Progenitor cell of endocrine pancreas (in vitro differentiated cells): ENCODE measurements around the gene C2CD4A. TPM values are rescaled to one million over a fixed set of nuclear protein-coding genes. Genes with fewer than 3 reads are reported as not detected.

Source experiments
- DNase-seq: peaks from one replicate; pipeline ENCODE4 v3.0.0; 2021; ENCODE audit warnings: low spot score; ENCODE audit not compliant: unreplicated experiment
- H3K27ac Mint-ChIP-seq: 2 replicates; pipeline ENCODE4 v1.8.0; 2021; ENCODE audit warnings: mild to moderate bottlenecking, moderate library complexity, mixed read lengths
- H3K27me3 Mint-ChIP-seq: 2 replicates; pipeline ENCODE4 v1.8.0; 2021; ENCODE audit warnings: mixed read lengths
- H3K36me3 Mint-ChIP-seq: 2 replicates; pipeline ENCODE4 v1.8.0; 2022; ENCODE audit warnings: mixed read lengths; ENCODE audit not compliant: insufficient read depth
- H3K4me1 Mint-ChIP-seq: 2 replicates; pipeline ENCODE4 v1.8.0; 2021; ENCODE audit warnings: low read depth, mixed read lengths
- H3K4me3 Mint-ChIP-seq: 2 replicates; pipeline ENCODE4 v1.8.0; 2021; ENCODE audit warnings: low read depth, mild to moderate bottlenecking, moderate library complexity, mixed read lengths
- H3K9me3 Mint-ChIP-seq: 2 replicates; pipeline ENCODE4 v1.8.0; 2021; ENCODE audit warnings: low read depth, mixed read lengths
- total RNA-seq: library from RNA; stranded (reverse); gene quantifications from 2 replicates; pipeline ENCODE4 v1.2.1, GENCODE V29; 2021
- TF ChIP-seq, protein P1 (sequence below): fragments of 200-600 bp; sonication (generic); IDR thresholded peaks from one replicate; pipeline ENCODE4 v1.5.0; 2021; ENCODE audit warnings: antibody characterized with exemption, mild to moderate bottlenecking; ENCODE audit not compliant: unreplicated experiment

Gene C2CD4A
- total RNA-seq, 1 donor from 2014 or later = 0.17 TPM

DNA sequence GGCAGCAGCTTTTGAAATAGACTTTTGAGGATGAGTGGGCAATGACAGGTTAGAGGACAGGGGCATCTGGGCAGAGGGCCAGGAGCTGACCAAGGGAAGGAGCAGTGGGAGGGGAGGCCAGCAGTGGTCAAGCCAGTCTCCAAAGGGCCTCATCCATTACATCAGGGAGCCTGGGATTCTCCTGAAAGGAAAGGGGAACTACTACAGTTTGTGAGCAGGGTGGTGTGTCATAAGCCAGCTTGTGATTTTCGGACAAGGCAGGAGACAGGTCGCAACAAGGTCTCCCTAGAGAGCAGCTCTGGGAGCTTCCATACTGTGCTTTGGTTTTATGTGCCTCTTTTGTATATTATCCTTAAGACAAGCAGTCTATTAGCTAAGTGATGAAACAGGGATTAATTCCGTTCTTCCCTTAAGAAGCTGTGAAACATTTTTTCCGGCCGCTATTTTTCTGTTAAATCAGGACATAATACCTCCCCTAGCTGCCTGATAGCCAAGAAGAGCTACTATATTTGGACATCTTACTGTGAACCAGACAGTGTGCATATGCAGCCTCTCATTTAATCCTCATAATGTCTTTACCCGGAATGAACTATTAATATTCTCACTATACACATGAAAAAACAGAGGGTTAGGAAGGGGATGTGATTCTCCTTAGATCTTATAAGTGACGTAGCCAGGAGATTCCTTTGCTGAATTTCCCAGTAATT is 51.9 kb downstream of the C2CD4A start:
- DNase-seq = no peak
- no peaks in the 10 kb centered on the region for H3K36me3 Mint-ChIP-seq
- TF ChIP-seq, protein P1, sequence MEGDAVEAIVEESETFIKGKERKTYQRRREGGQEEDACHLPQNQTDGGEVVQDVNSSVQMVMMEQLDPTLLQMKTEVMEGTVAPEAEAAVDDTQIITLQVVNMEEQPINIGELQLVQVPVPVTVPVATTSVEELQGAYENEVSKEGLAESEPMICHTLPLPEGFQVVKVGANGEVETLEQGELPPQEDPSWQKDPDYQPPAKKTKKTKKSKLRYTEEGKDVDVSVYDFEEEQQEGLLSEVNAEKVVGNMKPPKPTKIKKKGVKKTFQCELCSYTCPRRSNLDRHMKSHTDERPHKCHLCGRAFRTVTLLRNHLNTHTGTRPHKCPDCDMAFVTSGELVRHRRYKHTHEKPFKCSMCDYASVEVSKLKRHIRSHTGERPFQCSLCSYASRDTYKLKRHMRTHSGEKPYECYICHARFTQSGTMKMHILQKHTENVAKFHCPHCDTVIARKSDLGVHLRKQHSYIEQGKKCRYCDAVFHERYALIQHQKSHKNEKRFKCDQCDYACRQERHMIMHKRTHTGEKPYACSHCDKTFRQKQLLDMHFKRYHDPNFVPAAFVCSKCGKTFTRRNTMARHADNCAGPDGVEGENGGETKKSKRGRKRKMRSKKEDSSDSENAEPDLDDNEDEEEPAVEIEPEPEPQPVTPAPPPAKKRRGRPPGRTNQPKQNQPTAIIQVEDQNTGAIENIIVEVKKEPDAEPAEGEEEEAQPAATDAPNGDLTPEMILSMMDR = no peak
- H3K9me3 Mint-ChIP-seq = peaks cover 8% of the 10 kb centered on the region
- H3K4me1 Mint-ChIP-seq = peaks cover 12% of the 10 kb centered on the region
- no peak overlapping the region for H3K4me3 Mint-ChIP-seq
- no peak overlapping the region for H3K27ac Mint-ChIP-seq
- no peaks in the 10 kb centered on the region for H3K27me3 Mint-ChIP-seq

DNA sequence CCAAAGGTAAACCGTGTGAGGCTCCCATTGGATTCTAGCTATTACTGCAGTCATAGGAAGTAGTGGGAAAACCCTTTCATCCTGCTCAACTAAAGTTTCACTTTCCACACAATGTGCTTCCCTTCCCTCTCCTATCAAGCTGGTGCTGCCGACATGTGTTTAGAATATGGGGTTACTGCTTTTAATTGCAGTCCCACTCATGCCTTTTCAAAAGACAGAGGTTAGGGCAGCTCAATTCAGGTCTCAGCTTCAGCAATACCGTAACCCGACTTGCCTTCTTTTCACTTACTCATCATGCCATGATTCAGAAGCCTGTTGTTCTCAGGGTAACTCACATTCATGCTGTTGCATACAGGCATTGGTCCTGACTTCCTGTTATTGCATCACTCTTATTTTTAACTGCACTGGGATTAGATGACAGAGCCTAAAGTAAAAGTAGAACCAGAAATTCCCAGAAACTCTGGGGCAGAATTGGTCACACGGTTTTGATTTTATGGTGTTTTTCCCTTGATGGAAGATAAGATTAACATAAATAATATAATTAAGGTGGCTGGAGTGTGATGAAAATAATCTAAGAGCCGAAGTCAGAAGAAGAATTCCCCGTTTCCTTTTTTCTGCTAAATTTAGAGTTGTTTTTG is 52.6 kb downstream of the C2CD4A start:
- TF ChIP-seq, protein P1 = no peak
- DNase-seq = no peak
- H3K4me3 Mint-ChIP-seq = no peak overlapping the region
- peaks cover 18% of the 10 kb centered on the region for H3K4me1 Mint-ChIP-seq
- no peaks in the 10 kb centered on the region for H3K36me3 Mint-ChIP-seq
- H3K9me3 Mint-ChIP-seq = peaks cover 8% of the 10 kb centered on the region
- no peaks in the 10 kb centered on the region for H3K27me3 Mint-ChIP-seq
- H3K27ac Mint-ChIP-seq = no peak overlapping the region

DNA sequence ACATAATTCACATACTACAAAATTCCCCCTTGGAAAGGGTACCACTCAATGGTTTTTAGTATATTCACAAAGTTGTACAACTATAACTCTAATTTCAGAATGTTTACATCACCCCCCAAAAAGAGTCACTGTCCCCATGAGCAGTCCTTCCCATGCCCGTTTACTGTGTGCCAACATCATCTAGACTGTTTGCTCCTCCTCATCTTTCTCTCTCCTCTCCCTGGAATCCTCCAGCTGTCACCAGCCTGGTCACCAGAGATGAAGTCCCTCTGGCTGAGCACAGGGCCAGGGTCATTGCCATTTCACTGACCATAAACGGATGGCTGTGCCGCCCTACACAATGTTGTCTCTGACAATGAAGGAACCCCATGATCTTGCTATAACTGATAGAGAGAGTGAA is 53.1 kb downstream of the C2CD4A start:
- Mint-ChIP-seq H3K9me3 (peaks cover 8% of the 10 kb centered on the region), H3K27me3 (no peaks in the 10 kb centered on the region), H3K4me1 (peaks cover 21% of the 10 kb centered on the region), H3K36me3 (no peaks in the 10 kb centered on the region), H3K4me3 (no peak overlapping the region), H3K27ac (no peak overlapping the region)
- no peak for DNase-seq
- TF ChIP-seq, protein P1 = no peak

Other genes with a start within 250 kb of the C2CD4A start
- 47.7 and 57.1 TPM in 2 replicates for gene VPS13C, start 6.5 kb upstream of the C2CD4A start, total RNA-seq
- gene C2CD4B, start 98.3 kb downstream of the C2CD4A start, total RNA-seq = 0.53 and 0.69 TPM in 2 replicates